Fibroblast of villous mesenchyme (primary cell): ENCODE measurements around the gene HECW1. TPM values are rescaled to one million over a fixed set of nuclear protein-coding genes. Genes with fewer than 3 reads are reported as not detected.
A peak's percentile ranks its signal among the peaks of the same experiment; 100 is the strongest.

Source experiments
- DNase-seq: peaks from one replicate; pipeline ENCODE4 v3.0.0-alpha.2; 2010; ENCODE audit warnings: low read depth
- H3K4me3 ChIP-seq: 2 replicates; pipeline ENCODE4 v1.5.1; 2011; ENCODE audit warnings: low read depth, mild to moderate bottlenecking, low read length
- CTCF ChIP-seq: IDR thresholded peaks from 2 replicates; pipeline ENCODE4 v1.5.1; 2012; ENCODE audit warnings: low read depth, mild to moderate bottlenecking, low read length; ENCODE audit not compliant: insufficient read depth
- total RNA-seq: library from RNA; depleted of rRNA; stranded (reverse); fragments of >200 nt; gene quantifications from 2 replicates; pipeline ENCODE4 v1.2.3, GENCODE V29; 2012

The HECW1 gene
- total RNA-seq, 1 donor, result 1.7 TPM

DNA sequence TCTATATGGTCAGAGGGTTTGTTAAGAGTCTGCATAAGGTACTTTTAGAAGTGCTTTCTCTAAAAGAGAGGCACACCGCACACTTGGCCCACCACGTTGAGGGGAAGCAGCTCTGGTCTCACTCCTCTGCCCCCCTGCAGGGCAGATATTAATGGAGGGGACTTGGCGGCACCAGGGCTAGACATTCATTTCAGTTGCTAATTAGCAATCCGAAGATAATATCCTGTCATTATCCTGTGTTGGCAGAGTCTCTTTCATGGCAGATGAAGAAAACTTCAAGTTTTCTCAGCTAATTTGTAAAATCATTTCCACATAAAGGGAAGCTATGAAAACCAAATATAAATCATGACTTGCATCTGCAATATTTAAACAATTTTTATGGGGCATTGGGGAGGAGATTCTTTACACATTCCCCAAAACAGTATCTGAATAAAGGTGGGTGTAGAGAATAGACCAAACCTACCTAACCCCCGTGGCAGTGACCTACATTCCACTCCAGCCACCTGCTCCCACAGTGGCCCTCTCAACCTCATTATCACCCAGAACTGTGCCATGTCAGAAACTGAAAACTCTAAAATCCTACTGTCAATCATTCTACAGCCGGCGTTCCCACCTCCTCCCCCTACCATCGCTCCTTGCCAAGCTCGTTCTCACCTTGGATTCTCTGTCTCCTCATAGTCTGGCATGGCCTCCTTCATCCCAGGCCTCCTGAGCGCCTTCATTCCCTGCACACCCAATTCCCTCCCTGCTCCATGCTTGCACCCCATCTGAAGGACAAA is 416.3 kb downstream of the HECW1 start:
- no peak overlapping the region for H3K4me3 ChIP-seq
- DNase-seq, result no peak
- TF ChIP-seq CTCF, result no peak

GRCh38 chr7:43530553-43531410 is 418.3 kb downstream of the HECW1 start:
- H3K4me3 ChIP-seq, result no peak overlapping the region
- no peak for TF ChIP-seq CTCF
- no peak for DNase-seq

GRCh38 chr7:43531700-43532099 is 419.3 kb downstream of the HECW1 start:
- no peak for DNase-seq
- TF ChIP-seq CTCF, result no peak
- no peak overlapping the region for H3K4me3 ChIP-seq

DNA sequence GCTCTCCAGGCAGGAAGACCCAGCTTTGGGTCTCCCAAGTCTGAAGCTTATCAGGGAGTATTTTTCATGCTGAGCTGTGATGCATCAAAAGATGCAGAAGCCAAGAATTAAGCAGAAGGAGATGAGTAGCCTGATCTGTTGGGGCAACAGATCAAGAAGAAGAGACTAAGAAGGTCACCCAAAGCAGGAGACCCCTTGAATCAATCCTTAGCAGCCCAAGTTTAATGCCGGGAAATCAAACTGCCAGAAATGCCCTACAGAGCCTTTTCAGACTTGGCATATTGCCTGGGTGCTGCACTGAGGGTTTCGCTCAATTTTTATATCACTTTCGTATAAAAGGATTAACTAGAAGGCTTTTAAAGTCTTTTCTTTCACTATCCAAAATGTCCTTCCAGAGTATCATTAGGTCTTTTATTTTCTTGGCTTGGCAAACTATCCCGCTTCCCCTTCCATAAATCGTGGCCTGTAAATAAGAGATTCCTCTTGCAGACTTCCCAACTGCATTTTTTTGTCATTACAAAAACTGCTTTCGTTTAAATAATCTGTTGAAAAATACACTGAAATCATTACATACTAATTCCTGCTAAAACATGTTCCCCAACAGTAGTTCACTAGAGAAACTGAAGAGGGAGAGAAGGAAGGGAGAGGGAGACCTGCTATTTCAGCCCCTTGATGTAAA is 421.5 kb downstream of the HECW1 start:
- peak; percentile 79 for DNase-seq
- TF ChIP-seq CTCF, result peak; percentile 11
- no peak overlapping the region for H3K4me3 ChIP-seq

DNA sequence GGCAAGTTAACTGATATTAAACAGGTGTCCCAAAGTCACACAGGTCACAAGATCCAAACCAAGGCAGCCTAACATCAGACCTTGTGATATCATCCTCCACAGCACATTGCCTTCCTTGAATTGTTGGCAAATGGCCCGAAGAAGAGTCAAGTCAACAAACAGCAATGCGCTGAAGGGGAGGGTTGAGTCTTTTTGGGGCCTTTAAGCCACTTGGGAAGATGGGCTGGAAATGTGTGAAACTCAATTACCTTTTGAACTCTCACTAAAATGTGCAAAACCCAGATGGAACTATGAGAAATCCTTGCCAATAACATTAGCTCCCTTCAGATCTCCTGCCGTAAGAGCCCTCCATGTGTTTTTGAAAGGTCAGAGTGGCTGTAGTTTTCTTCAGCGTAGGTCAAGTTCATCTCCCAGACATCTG is 422.6 kb downstream of the HECW1 start:
- H3K4me3 ChIP-seq, result no peak overlapping the region
- peak; percentile 90 for DNase-seq
- TF ChIP-seq CTCF, result no peak

DNA sequence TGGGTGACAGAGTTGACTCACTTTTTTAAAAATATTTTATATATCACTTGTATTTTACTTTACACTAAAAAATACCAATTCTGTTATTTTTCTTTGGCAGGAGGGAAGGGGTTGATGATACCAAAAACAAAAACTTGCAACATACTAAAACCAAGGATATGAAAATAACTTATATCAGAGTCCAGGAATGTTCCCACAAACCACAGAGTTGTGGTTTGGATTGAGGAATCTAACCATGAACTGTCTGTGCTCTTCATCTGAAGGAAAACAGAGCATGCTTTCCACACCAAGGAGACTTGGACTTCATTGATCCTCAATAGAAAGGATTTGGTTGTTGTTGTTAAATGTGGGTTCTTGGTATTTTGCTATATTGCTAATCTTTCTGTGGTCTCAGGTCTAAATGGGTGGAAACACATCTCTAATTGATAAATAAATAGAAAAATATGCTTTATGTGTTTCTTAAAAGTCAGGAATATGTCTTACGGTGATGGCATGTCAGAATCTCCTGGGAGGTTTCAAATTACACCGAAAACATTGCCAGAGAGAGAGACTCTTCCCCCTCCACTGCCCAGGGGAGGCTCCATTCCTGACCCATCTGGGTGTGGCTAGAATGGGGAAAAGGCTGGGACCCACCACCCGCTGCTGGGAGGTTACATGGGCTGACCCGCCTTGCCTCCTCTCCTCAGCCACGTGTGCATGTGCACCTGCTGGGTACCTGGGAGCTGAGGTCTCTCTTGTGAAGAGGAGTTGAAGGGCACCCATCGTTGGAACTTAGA is 423.6 kb downstream of the HECW1 start:
- TF ChIP-seq CTCF, result no peak
- no peak overlapping the region for H3K4me3 ChIP-seq
- peak; percentile 95 for DNase-seq
